Placental pericyte (primary cell): ENCODE results near the gene RNF133. TPM values are rescaled to one million over a fixed set of nuclear protein-coding genes. Genes with fewer than 3 reads are reported as not detected.

Experiments used
- small RNA-seq: library from RNA; depleted of rRNA; stranded (forward); fragments of <200 nt; gene quantifications from one replicate; pipeline ENCODE3, GENCODE V24; 2012; ENCODE audit warnings: low replicate concordance
- total RNA-seq: library from RNA; depleted of rRNA; stranded (reverse); fragments of >200 nt; gene quantifications from 2 replicates; pipeline ENCODE4 v1.2.3, GENCODE V29; 2012

RNF133 gene, protein sequence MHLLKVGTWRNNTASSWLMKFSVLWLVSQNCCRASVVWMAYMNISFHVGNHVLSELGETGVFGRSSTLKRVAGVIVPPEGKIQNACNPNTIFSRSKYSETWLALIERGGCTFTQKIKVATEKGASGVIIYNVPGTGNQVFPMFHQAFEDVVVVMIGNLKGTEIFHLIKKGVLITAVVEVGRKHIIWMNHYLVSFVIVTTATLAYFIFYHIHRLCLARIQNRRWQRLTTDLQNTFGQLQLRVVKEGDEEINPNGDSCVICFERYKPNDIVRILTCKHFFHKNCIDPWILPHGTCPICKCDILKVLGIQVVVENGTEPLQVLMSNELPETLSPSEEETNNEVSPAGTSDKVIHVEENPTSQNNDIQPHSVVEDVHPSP
- total RNA-seq = 0.43 and 0.44 TPM in 2 replicates

DNA sequence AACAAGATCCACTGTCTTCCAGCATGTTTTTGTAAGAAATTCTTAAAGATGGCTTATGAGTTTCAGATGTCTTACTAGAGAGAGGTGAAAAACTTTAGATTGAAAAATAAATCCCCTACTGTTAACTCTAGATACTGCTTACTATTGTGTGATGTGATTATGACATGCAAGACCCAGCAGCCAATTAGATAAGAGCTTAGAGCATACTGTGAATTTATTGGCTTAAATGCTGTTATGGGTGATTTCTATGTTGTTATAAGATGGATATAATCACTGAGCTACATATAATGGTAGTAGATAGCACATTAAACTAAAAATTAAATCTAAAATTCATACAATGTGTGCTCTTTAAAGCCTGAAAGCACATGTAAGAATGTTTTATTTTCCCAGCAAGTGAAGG, at the start of gene RNF133:
TSS of gene RNF133 (minus strand) at position 101 of the 400 bp plus-strand sequence. CDS start 199 bp downstream, outside the sequence.

DNA sequence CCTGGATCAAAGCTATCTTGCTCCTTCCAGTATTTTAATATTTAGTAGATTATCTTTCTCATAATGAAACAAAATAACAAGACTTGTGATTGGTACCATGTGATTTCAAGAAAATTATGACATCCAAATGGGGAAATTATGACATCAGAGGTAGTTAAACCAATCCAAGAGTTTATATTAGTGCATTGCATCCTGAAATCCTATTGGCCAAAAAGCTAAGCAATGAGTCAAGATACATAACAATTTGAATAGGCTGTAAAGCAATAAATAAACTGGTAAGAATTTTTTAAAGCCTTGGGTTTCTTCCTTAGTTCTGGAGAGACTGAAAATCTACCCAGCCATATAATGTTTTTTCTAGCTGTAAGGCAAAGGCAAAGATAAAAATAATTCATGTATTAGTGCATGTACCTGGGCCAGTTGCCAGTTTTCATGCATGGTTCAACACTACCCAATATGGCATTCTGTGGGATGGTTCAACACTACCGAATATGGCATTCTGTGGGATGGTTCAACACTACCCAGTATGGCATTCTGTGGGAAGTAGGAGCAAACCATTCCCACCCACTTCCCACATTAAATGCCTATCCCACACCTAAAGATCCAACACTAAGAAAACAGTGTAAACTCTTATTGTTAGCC, 4.1 kb upstream of the RNF133 start, which contains the start of gene RNF148:
TSS of gene RNF148 (minus strand) at position 51 of the 639 bp plus-strand sequence. CDS start 172 bp downstream, outside the sequence.

Small RNA genes within 50 kb of the gene (small RNA-seq; reads per million reads assigned to genes)
- not detected for gene AC006463.1

Other genes starting within 250 kb of the RNF133 start
- gene RNF148, start 3.8 kb upstream of the RNF133 start, total RNA-seq = 0.72 and 1.5 TPM in 2 replicates
- 7.7 and 19.9 TPM in 2 replicates for gene CADPS2, start 187.3 kb upstream of the RNF133 start, total RNA-seq